HEK293 (cell line): ENCODE data around the gene FAM168B.

Experiments
- CTCF ChIA-PET: fragments of 350-600 bp; formaldehyde crosslinking; extraction: SDS; loops from one replicate; lab custom pipeline; 2021; ENCODE audit warnings: antibody characterized with exemption; lab: Yijun Ruan, JAX
- POLR2A ChIA-PET: fragments of 300-600 bp; formaldehyde crosslinking; extraction: SDS; loops from one replicate; lab custom pipeline; 2020; ENCODE audit warnings: antibody characterized with exemption, inconsistent platforms; lab: Yijun Ruan, JAX
- H3K27ac ChIP-seq: fragments of 200-500 bp; sonication (Bioruptor generic); 2 replicates; pipeline ENCODE4 v1.5.1; 2014; ENCODE audit warnings: low read depth, low read length, control low read depth, inconsistent platforms; ENCODE audit errors: extremely low read depth
- H3K36me3 ChIP-seq, 2 experiments: fragments of 200-500 bp in 1 of 2; sonication (Bioruptor generic) in 1 of 2; 1 replicate in 1 of 2; 2 replicates in 1 of 2; pipeline ENCODE4 v1.5.1; 2014 to 2017; ENCODE audit warnings: inconsistent platforms in 2 of 2, low read length in 2 of 2; ENCODE audit not compliant: control insufficient read depth in 2 of 2, insufficient read depth in 1 of 2
- H3K4me1 ChIP-seq: fragments of 200-500 bp; sonication (Bioruptor generic); 2 replicates; pipeline ENCODE4 v1.5.1; 2014; ENCODE audit warnings: mild to moderate bottlenecking, low read length, inconsistent platforms; ENCODE audit not compliant: control insufficient read depth, insufficient read depth
- H3K4me3 ChIP-seq: 2 replicates; pipeline ENCODE4 v1.5.1; 2011; ENCODE audit warnings: low read depth, mild to moderate bottlenecking, control low read depth, low read length, moderate library complexity
- H3K9me3 ChIP-seq: fragments of 200-500 bp; sonication (Bioruptor generic); 2 replicates; pipeline ENCODE4 v1.5.1; 2014; ENCODE audit warnings: low read depth, low read length, inconsistent platforms; ENCODE audit not compliant: control insufficient read depth, insufficient read depth
- HOXA7 ChIP-seq: sonication (generic); formaldehyde crosslinking; IDR thresholded peaks from 2 replicates; pipeline ENCODE4 v1.8.1; 2022; ENCODE audit warnings: missing genetic modification reagents, borderline replicate concordance
- HOXC10 ChIP-seq: sonication (generic); formaldehyde crosslinking; IDR thresholded peaks from 2 replicates; pipeline ENCODE4 v1.8.1; 2023; ENCODE audit warnings: mild to moderate bottlenecking, missing genetic modification reagents
- HOXD13 ChIP-seq: sonication (generic); formaldehyde crosslinking; IDR thresholded peaks from 2 replicates; pipeline ENCODE4 v1.8.0; 2022; ENCODE audit warnings: missing genetic modification reagents, borderline replicate concordance
- KLF1 ChIP-seq: fragments of 450-650 bp; formaldehyde crosslinking; IDR thresholded peaks from 2 replicates; pipeline ENCODE4 v1.5.1; 2016; ENCODE audit warnings: missing biosample characterization, missing genetic modification characterization
- PATZ1 ChIP-seq: fragments of 450-650 bp; formaldehyde crosslinking; IDR thresholded peaks from 2 replicates; pipeline ENCODE4 v1.5.1; 2016; ENCODE audit warnings: missing biosample characterization, missing genetic modification characterization
- REPIN1 ChIP-seq: fragments of 450-650 bp; formaldehyde crosslinking; IDR thresholded peaks from 2 replicates; pipeline ENCODE4 v1.5.1; 2017; ENCODE audit warnings: missing biosample characterization, missing genetic modification characterization, low read depth
- SCRT2 ChIP-seq: fragments of 450-650 bp; formaldehyde crosslinking; IDR thresholded peaks from 2 replicates; pipeline ENCODE4 v1.5.1; 2016; ENCODE audit warnings: missing biosample characterization, missing genetic modification characterization
- SP7 ChIP-seq: fragments of 450-650 bp; formaldehyde crosslinking; IDR thresholded peaks from 2 replicates; pipeline ENCODE4 v1.5.1; 2016; ENCODE audit warnings: missing biosample characterization, missing genetic modification characterization
- TCF7L2 ChIP-seq: IDR thresholded peaks from 2 replicates; pipeline ENCODE4 v1.6.1; 2011; ENCODE audit warnings: low read depth, mild to moderate bottlenecking, inconsistent platforms, low read length, moderate library complexity, borderline replicate concordance
- ZFP3 ChIP-seq: fragments of 450-650 bp; formaldehyde crosslinking; IDR thresholded peaks from 2 replicates; pipeline ENCODE4 v1.5.1; 2016; ENCODE audit warnings: low read depth, missing biosample characterization, missing genetic modification characterization
- ZNF175 ChIP-seq: fragments of 450-650 bp; formaldehyde crosslinking; IDR thresholded peaks from 2 replicates; pipeline ENCODE4 v1.5.1; 2016; ENCODE audit warnings: missing biosample characterization, missing genetic modification characterization
- ZNF274 ChIP-seq, 2 experiments: fragments of 200-500 bp in 1 of 2; fragments of 450-650 bp in 1 of 2; sonication (Bioruptor generic) in 1 of 2; formaldehyde crosslinking in 1 of 2; IDR thresholded peaks; 2 replicates each; pipeline versions ENCODE4 v1.5.1 to v1.6.1; 2014 to 2016; ENCODE audit warnings: borderline replicate concordance in 1 of 2, inconsistent platforms in 1 of 2, low read length in 1 of 2, missing biosample characterization in 1 of 2, missing genetic modification characterization in 1 of 2
- ZNF280C ChIP-seq: fragments of 450-650 bp; formaldehyde crosslinking; IDR thresholded peaks from 2 replicates; pipeline ENCODE4 v1.5.1; 2016; ENCODE audit warnings: missing biosample characterization, missing genetic modification characterization
- ZNF280D ChIP-seq: fragments of 450-650 bp; formaldehyde crosslinking; IDR thresholded peaks from 2 replicates; pipeline ENCODE4 v1.5.1; 2016; ENCODE audit warnings: missing biosample characterization, missing genetic modification characterization
- ZNF335 ChIP-seq: fragments of 450-650 bp; formaldehyde crosslinking; conservative IDR thresholded peaks from 2 replicates; pipeline ENCODE4 v1.5.1; 2016; ENCODE audit warnings: missing biosample characterization, missing genetic modification characterization
- ZNF354C ChIP-seq: fragments of 450-650 bp; formaldehyde crosslinking; IDR thresholded peaks from 2 replicates; pipeline ENCODE4 v1.5.1; 2016; ENCODE audit warnings: missing biosample characterization, missing genetic modification characterization, low read depth, borderline replicate concordance
- ZNF366 ChIP-seq: fragments of 450-650 bp; formaldehyde crosslinking; conservative IDR thresholded peaks from 2 replicates; pipeline ENCODE4 v1.5.1; 2016; ENCODE audit warnings: missing biosample characterization, missing genetic modification characterization
- ZNF473 ChIP-seq: fragments of 450-650 bp; formaldehyde crosslinking; IDR thresholded peaks from 2 replicates; pipeline ENCODE4 v1.5.1; 2017; ENCODE audit warnings: missing biosample characterization, missing genetic modification characterization
- ZNF558 ChIP-seq: fragments of 450-650 bp; formaldehyde crosslinking; IDR thresholded peaks from 2 replicates; pipeline ENCODE4 v1.5.1; 2016; ENCODE audit warnings: missing biosample characterization, missing genetic modification characterization
- ZNF560 ChIP-seq: fragments of 450-650 bp; formaldehyde crosslinking; IDR thresholded peaks from 2 replicates; pipeline ENCODE4 v1.5.1; 2017; ENCODE audit warnings: missing biosample characterization, missing genetic modification characterization, borderline replicate concordance
- ZNF621 ChIP-seq: fragments of 450-650 bp; formaldehyde crosslinking; IDR thresholded peaks from 2 replicates; pipeline ENCODE4 v1.5.1; 2017; ENCODE audit warnings: missing biosample characterization, missing genetic modification characterization
- ZSCAN18 ChIP-seq: fragments of 450-650 bp; formaldehyde crosslinking; IDR thresholded peaks from 2 replicates; pipeline ENCODE4 v1.5.1; 2016; ENCODE audit warnings: missing biosample characterization, missing genetic modification characterization
- ZSCAN30 ChIP-seq: fragments of 450-650 bp; IDR thresholded peaks from 2 replicates; pipeline ENCODE4 v1.5.1; 2018; ENCODE audit warnings: missing biosample characterization, mild to moderate bottlenecking, missing genetic modification characterization, moderate library complexity

The FAM168B gene

GRCh38 chr2:131027566-131028528 is 65.4 kb downstream of the FAM168B start (continued):
- TF ChIP-seq HOXC10 (no peak), ZNF280C (no peak), ZNF274 (IDR thresholded peaks at IDR 0.05; ENCODE audit: low read length) (no peak), ZNF274 (tag by site-specific recombination; IDR thresholded peaks at IDR 0.05; ENCODE audit: borderline replicate concordance) (no peak), ZSCAN30 (no peak), REPIN1 (no peak), SCRT2 (tag by site-specific recombination) (no peak), ZNF280D (no peak), ZNF175 (tag by site-specific recombination) (no peak), ZNF558 (tag by site-specific recombination) (no peak), TCF7L2 (no peak), ZNF473 (tag by site-specific recombination) (no peak), ZNF560 (tag by site-specific recombination) (no peak), ZNF621 (tag by site-specific recombination) (no peak), ZNF366 (tag by site-specific recombination) (no peak)

GRCh38 chr2:131026919-131027318 is 66.3 kb downstream of the FAM168B start:
- CTCF ChIA-PET: no interaction called here
- Histone ChIP-seq H3K36me3 (no peaks in the 10 kb centered on the region), H3K4me3 (no peak overlapping the region), H3K4me1 (no peaks in the 10 kb centered on the region), H3K9me3 (no peaks in the 10 kb centered on the region), H3K27ac (no peak overlapping the region)
- POLR2A ChIA-PET: no interaction called here
- no peak for TF ChIP-seq HOXA7 (CRISPR knock-in tag)
- TF ChIP-seq KLF1: no peak
- TF ChIP-seq HOXD13 (CRISPR knock-in tag): no peak
- TF ChIP-seq ZNF354C: no peak
- TF ChIP-seq SP7 (tag by site-specific recombination): no peak
- no peak for TF ChIP-seq ZFP3 (tag by site-specific recombination)
- TF ChIP-seq PATZ1: no peak
- TF ChIP-seq ZNF335: no peak
- no peak for TF ChIP-seq ZSCAN18 (tag by site-specific recombination)
